Lower leg skin (tissue), 3 donors: ENCODE results near the gene COL4A2.

Experiments used
- POLR2A ChIP-seq, 2 donors: fragments of 450-650 bp; IDR thresholded peaks; one replicate each; pipeline ENCODE4 v1.6.1; 2016 to 2017; ENCODE audit warnings: antibody characterized with exemption in 2 of 2, mild to moderate bottlenecking in 1 of 2, moderate library complexity in 1 of 2
- TF ChIP-seq, protein P1 (sequence below), 3 donors: fragments of 450-650 bp; IDR thresholded peaks; one replicate each; pipeline ENCODE4 v1.5.1; 2016; ENCODE audit warnings: antibody characterized with exemption in 3 of 3, mild to moderate bottlenecking in 3 of 3, moderate library complexity in 2 of 3

- TF ChIP-seq, protein P1, sequence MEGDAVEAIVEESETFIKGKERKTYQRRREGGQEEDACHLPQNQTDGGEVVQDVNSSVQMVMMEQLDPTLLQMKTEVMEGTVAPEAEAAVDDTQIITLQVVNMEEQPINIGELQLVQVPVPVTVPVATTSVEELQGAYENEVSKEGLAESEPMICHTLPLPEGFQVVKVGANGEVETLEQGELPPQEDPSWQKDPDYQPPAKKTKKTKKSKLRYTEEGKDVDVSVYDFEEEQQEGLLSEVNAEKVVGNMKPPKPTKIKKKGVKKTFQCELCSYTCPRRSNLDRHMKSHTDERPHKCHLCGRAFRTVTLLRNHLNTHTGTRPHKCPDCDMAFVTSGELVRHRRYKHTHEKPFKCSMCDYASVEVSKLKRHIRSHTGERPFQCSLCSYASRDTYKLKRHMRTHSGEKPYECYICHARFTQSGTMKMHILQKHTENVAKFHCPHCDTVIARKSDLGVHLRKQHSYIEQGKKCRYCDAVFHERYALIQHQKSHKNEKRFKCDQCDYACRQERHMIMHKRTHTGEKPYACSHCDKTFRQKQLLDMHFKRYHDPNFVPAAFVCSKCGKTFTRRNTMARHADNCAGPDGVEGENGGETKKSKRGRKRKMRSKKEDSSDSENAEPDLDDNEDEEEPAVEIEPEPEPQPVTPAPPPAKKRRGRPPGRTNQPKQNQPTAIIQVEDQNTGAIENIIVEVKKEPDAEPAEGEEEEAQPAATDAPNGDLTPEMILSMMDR (IDR thresholded peaks at IDR 0.05): no peak
- no peak for TF ChIP-seq POLR2A (IDR thresholded peaks at IDR 0.05)
Measured at GRCh38 chr13:110302997-110303396, 4.1 kb upstream of the COL4A2 start.
